HepG2 (cell line): ENCODE results near the gene TMEM14C. TPM values are rescaled to one million over a fixed set of nuclear protein-coding genes. Genes with fewer than 3 reads are reported as not detected.
A peak's percentile ranks its signal among the peaks of the same experiment; 100 is the strongest.

ENCODE experiments used
- ATAC-seq: fragments of 200-7000 bp; cut with Tn5 transposase; 3 replicates; pipeline ENCODE4 v1.9.1; 2020; ENCODE audit warnings: mild to moderate bottlenecking, moderate library complexity
- BruUV-seq: library from RNA; stranded (reverse); fragments of 400-500 nt; replicated peaks from 2 replicates; lab custom pipeline; 2021; lab: Mats Ljungman, UMichigan
- CTCF ChIA-PET: fragments of 300-600 bp; formaldehyde crosslinking; extraction: SDS; loops from one replicate; lab custom pipeline; 2021; ENCODE audit warnings: low total read pairs, inconsistent platforms, low intra/inter-chr PET ratio; lab: Yijun Ruan, JAX
- POLR2A ChIA-PET: fragments of 350-600 bp; sonication (Branson Sonifier 250); formaldehyde crosslinking; loops from one replicate; lab custom pipeline; 2020; ENCODE audit warnings: antibody characterized with exemption, inconsistent platforms; lab: Yijun Ruan, JAX
- DNase-seq: peaks from one replicate; pipeline ENCODE4 v3.0.0-alpha.2; 2015; ENCODE audit warnings: low spot score
- FAIRE-seq: peaks from 3 replicates; lab custom pipeline; 2011; peaks lifted over from hg19 to GRCh38; lab: Jason Lieb, UNC
- H2AFZ ChIP-seq: one replicate; pipeline ENCODE4 v1.6.1; 2011; ENCODE audit warnings: low read length, inconsistent platforms
- H3K27ac ChIP-seq: fragments of 300-600 bp; 3 replicates; pipeline ENCODE4 v1.8.0; 2011; ENCODE audit warnings: mixed run types, mild to moderate bottlenecking, mixed read lengths, low read length, inconsistent platforms; ENCODE audit not compliant: insufficient read depth; ENCODE audit errors: extremely low read length
- H3K27me3 ChIP-seq, 2 experiments: fragments of 200-600 bp in 1 of 2; 2 replicates in 1 of 2; 3 replicates in 1 of 2; pipeline versions ENCODE4 v1.6.0 to v1.8.0; 2011; ENCODE audit warnings: low read length in 2 of 2, mild to moderate bottlenecking in 2 of 2, moderate library complexity in 2 of 2, inconsistent platforms in 1 of 2; ENCODE audit not compliant: insufficient read depth in 2 of 2, control insufficient read depth in 1 of 2
- H3K36me3 ChIP-seq, 2 experiments: fragments of 200-600 bp in 1 of 2; replicated peaks in 1 of 2; 2 replicates in 1 of 2; 3 replicates in 1 of 2; pipeline versions ENCODE4 v1.5.1 to v1.8.0; 2011; ENCODE audit warnings: low read length in 2 of 2, inconsistent platforms in 1 of 2; ENCODE audit not compliant: insufficient read depth in 2 of 2, control insufficient read depth in 1 of 2
- H3K4me1 ChIP-seq: 2 replicates; pipeline ENCODE4 v1.5.1; 2012; ENCODE audit warnings: low read length, inconsistent platforms; ENCODE audit not compliant: insufficient read depth
- H3K4me2 ChIP-seq: 2 replicates; pipeline ENCODE4 v1.6.0; 2011; ENCODE audit warnings: low read depth, low read length, inconsistent platforms
- H3K4me3 ChIP-seq, 3 experiments: fragments of 200-600 bp in 1 of 3; sonication (generic), shearing (Covaris generic) in 1 of 3; replicated peaks in 1 of 3; 2 replicates each; pipeline ENCODE4 v1.5.1; 2011 to 2016; ENCODE audit warnings: low read length in 3 of 3, inconsistent platforms in 2 of 3, low read depth in 2 of 3, mild to moderate bottlenecking in 2 of 3, control low read depth in 1 of 3, mixed read lengths in 1 of 3; ENCODE audit not compliant: insufficient read depth in 1 of 3
- H3K79me2 ChIP-seq: one replicate; pipeline ENCODE4 v1.6.1; 2011; ENCODE audit warnings: low read length, inconsistent platforms; ENCODE audit not compliant: insufficient read depth
- H3K9ac ChIP-seq: 2 replicates; pipeline ENCODE4 v1.6.0; 2011; ENCODE audit warnings: mild to moderate bottlenecking, low read depth, low read length, inconsistent platforms; ENCODE audit not compliant: insufficient read depth
- H3K9me3 ChIP-seq: 2 replicates; pipeline ENCODE4 v1.5.1; 2012; ENCODE audit warnings: mild to moderate bottlenecking, low read length
- H4K20me1 ChIP-seq: 2 replicates; pipeline ENCODE4 v1.6.0; 2011; ENCODE audit warnings: inconsistent platforms, mild to moderate bottlenecking, low read length, moderate library complexity; ENCODE audit not compliant: insufficient read depth
- AGO2 ChIP-seq: fragments of 200-400 bp; formaldehyde crosslinking; optimal IDR thresholded peaks from 2 replicates; pipeline ENCODE3; 2017; ENCODE audit warnings: mild to moderate bottlenecking, low read depth, low read length, moderate library complexity
- GZF1 ChIP-seq: sonication (generic); formaldehyde crosslinking; IDR thresholded peaks from 2 replicates; pipeline ENCODE4 v1.5.1; 2020; ENCODE audit warnings: mild to moderate bottlenecking, missing genetic modification reagents
- MZF1 ChIP-seq: sonication (generic); formaldehyde crosslinking; IDR thresholded peaks from 2 replicates; pipeline ENCODE4 v1.8.1; 2023; ENCODE audit warnings: mild to moderate bottlenecking, missing genetic modification reagents, borderline replicate concordance
- NFIB ChIP-seq: sonication (generic); formaldehyde crosslinking; IDR thresholded peaks from 2 replicates; pipeline ENCODE4 v1.9.0; 2021; ENCODE audit warnings: missing genetic modification reagents, mild to moderate bottlenecking, borderline replicate concordance
- PHF8 ChIP-seq: sonication (generic); formaldehyde crosslinking; IDR thresholded peaks from 2 replicates; pipeline ENCODE4 v1.5.0; 2020; ENCODE audit warnings: missing genetic modification reagents
- RNF2 ChIP-seq: fragments of 450-650 bp; conservative IDR thresholded peaks from 2 replicates; pipeline ENCODE4 v1.6.1; 2016; ENCODE audit warnings: low read depth
- SRY ChIP-seq: sonication (generic); formaldehyde crosslinking; IDR thresholded peaks from 2 replicates; pipeline ENCODE4 v1.8.0; 2022; ENCODE audit warnings: mild to moderate bottlenecking, missing genetic modification reagents
- ZBTB7B ChIP-seq: sonication (generic); formaldehyde crosslinking; IDR thresholded peaks from 2 replicates; pipeline ENCODE4 v1.4.0; 2020; ENCODE audit warnings: missing genetic modification reagents
- ZMYM2 ChIP-seq: sonication (generic); formaldehyde crosslinking; IDR thresholded peaks from 2 replicates; pipeline ENCODE4 v1.8.0; 2022; ENCODE audit warnings: mild to moderate bottlenecking, missing genetic modification reagents
- ZNF329 ChIP-seq: sonication (generic); formaldehyde crosslinking; IDR thresholded peaks from 2 replicates; pipeline ENCODE4 v1.9.0; 2021; ENCODE audit warnings: low read depth, mild to moderate bottlenecking, missing genetic modification reagents
- ZNF589 ChIP-seq: sonication (generic); formaldehyde crosslinking; conservative IDR thresholded peaks from 2 replicates; pipeline ENCODE4 v1.8.0; 2022; ENCODE audit warnings: mild to moderate bottlenecking, moderate library complexity, missing genetic modification reagents
- ZNF704 ChIP-seq: sonication (generic); formaldehyde crosslinking; IDR thresholded peaks from 2 replicates; pipeline ENCODE4 v1.8.1; 2023; ENCODE audit warnings: mild to moderate bottlenecking, inconsistent platforms, moderate library complexity, missing genetic modification reagents, borderline replicate concordance
- ZNF709 ChIP-seq: sonication (generic); formaldehyde crosslinking; IDR thresholded peaks from 2 replicates; pipeline ENCODE4 v1.5.0; 2020; ENCODE audit warnings: mild to moderate bottlenecking, missing genetic modification reagents
- WGBS: methylation state at CpG from one replicate; pipeline ENCODE4 v1.1.6; 2017; ENCODE audit warnings: low lambda C conversion rate; 5-methylcytosine and 5-hydroxymethylcytosine counted together
- in situ Hi-C: cut with HindIII; loops from 2 replicates; pipeline ENCODE4 v1.10.0; 2017; ENCODE audit warnings: low pct_unique_long_range_greater_than_20kb; ENCODE audit not compliant: extremely low pct_ligation_motif_present
- intact Hi-C: fragments of 100-400 bp; cut with micrococcal nuclease; formaldehyde crosslinking; loops from one replicate; pipeline ENCODE4 v1.10.0; 2022; ENCODE audit not compliant: unreplicated experiment
- polyA plus RNA-seq, 8 experiments: library from polyadenylated mRNA; depleted of rRNA in 3 of 8; stranded (reverse) in 7 of 8; unstranded in 1 of 8; fragments of >200 nt; fragmentation: Illumina TruSeq in 4 of 8; extraction: Trizol in 4 of 8; gene quantifications; 2 replicates each; pipeline versions ENCODE4 v1.2.1 to v1.2.3, GENCODE V29; 2011 to 2016; ENCODE audit warnings: low read depth in 4 of 8, missing spikeins in 1 of 8, mixed read lengths in 1 of 8; ENCODE audit not compliant: insufficient read depth in 1 of 8
- total RNA-seq, 5 experiments: library from RNA; depleted of rRNA; stranded (reverse); fragments of >200 nt; fragmentation: Illumina TruSeq; extraction: Trizol; gene quantifications; 2 replicates each; pipeline ENCODE4 v1.2.3, GENCODE V29; 2016; ENCODE audit warnings: low read depth in 1 of 5
- TF ChIP-seq, protein P1 (sequence below): sonication (generic); formaldehyde crosslinking; IDR thresholded peaks from 2 replicates; pipeline ENCODE4 v1.4.0; 2020; ENCODE audit warnings: missing genetic modification reagents
- TF ChIP-seq, protein P2 (sequence below): sonication (generic); formaldehyde crosslinking; IDR thresholded peaks from 2 replicates; pipeline ENCODE4 v1.8.0; 2022; ENCODE audit warnings: low read depth, missing genetic modification reagents
- TF ChIP-seq, protein P3 (sequence below): IDR thresholded peaks from 2 replicates; pipeline ENCODE4 v1.6.1; 2012; ENCODE audit warnings: low read depth, low read length, improper control_type of control experiment

Gene TMEM14C
- total and polyA plus RNA-seq, 2 of the 13 experiments (the other 11 are each of a cell fraction or from before 2014, with no cell fraction given), result 184 TPM

- H2AFZ ChIP-seq, result no peak overlapping the region
- H4K20me1 ChIP-seq, result no peaks in the 10 kb centered on the region
- CTCF ChIA-PET, result no interaction called here
- no peak for FAIRE-seq
- peaks cover 15% of the 10 kb centered on the region for H3K9me3 ChIP-seq
- peaks cover 4 to 7% of the 10 kb centered on the region in 2 experiments; a peak in 4 of 5 replicates for H3K36me3 ChIP-seq
- peak; percentile 24 for DNase-seq
- 33% methylated on average over 21 of the region's 49 CpGs for whole genome bisulfite sequencing
- H3K4me1 ChIP-seq, result peaks cover 32% of the 10 kb centered on the region
- POLR2A ChIA-PET, result interaction anchor here (0.6 to 6.6 kb wide), 20 partner anchors 10 to 1289 kb away, joined by 3 to 332 read pairs (median 6); partner anchors contain the start of genes C6orf52, PAK1IP1 and TMEM14B
- no TSS peak for BruUV-seq
- peak overlapping the region; percentile 75 for H3K4me2 ChIP-seq
- H3K4me3 ChIP-seq, result peak overlapping the region; percentile 56 to 76 (median 70)
- ATAC-seq, result peak; percentile 28
- peaks cover 21% of the 10 kb centered on the region for H3K79me2 ChIP-seq
- H3K27me3 ChIP-seq, result no peaks in the 10 kb centered on the region
- H3K9ac ChIP-seq, result peak overlapping the region; percentile 83
- H3K27ac ChIP-seq, result peak overlapping the region; percentile 95
- in situ Hi-C loops (no loop called here), intact Hi-C loops (no loop called here)
- TF ChIP-seq ZNF329 (CRISPR knock-in tag), result peak; percentile 48; the same call in 1 of the 2 replicates
- peak; percentile 43; the same call in 1 of the 2 replicates for TF ChIP-seq ZBTB7B
- no peak for TF ChIP-seq GZF1 (CRISPR knock-in tag)
- TF ChIP-seq ZNF704, result peak; percentile 27; the same call in 1 of the 2 replicates
- TF ChIP-seq NFIB (CRISPR knock-in tag), result 0 out of 2 replicates have a peak, but pooled peaks have one; percentile 78
- TF ChIP-seq, protein P1, sequence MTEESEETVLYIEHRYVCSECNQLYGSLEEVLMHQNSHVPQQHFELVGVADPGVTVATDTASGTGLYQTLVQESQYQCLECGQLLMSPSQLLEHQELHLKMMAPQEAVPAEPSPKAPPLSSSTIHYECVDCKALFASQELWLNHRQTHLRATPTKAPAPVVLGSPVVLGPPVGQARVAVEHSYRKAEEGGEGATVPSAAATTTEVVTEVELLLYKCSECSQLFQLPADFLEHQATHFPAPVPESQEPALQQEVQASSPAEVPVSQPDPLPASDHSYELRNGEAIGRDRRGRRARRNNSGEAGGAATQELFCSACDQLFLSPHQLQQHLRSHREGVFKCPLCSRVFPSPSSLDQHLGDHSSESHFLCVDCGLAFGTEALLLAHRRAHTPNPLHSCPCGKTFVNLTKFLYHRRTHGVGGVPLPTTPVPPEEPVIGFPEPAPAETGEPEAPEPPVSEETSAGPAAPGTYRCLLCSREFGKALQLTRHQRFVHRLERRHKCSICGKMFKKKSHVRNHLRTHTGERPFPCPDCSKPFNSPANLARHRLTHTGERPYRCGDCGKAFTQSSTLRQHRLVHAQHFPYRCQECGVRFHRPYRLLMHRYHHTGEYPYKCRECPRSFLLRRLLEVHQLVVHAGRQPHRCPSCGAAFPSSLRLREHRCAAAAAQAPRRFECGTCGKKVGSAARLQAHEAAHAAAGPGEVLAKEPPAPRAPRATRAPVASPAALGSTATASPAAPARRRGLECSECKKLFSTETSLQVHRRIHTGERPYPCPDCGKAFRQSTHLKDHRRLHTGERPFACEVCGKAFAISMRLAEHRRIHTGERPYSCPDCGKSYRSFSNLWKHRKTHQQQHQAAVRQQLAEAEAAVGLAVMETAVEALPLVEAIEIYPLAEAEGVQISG (CRISPR knock-in tag), result peak; percentile 67
- TF ChIP-seq ZMYM2 (CRISPR knock-in tag), result no peak
- TF ChIP-seq MZF1 (CRISPR knock-in tag), result no peak
- peak; percentile 69 for TF ChIP-seq PHF8 (CRISPR knock-in tag)
- TF ChIP-seq ZNF709 (CRISPR knock-in tag), result peak; percentile 79
- TF ChIP-seq, protein P2, sequence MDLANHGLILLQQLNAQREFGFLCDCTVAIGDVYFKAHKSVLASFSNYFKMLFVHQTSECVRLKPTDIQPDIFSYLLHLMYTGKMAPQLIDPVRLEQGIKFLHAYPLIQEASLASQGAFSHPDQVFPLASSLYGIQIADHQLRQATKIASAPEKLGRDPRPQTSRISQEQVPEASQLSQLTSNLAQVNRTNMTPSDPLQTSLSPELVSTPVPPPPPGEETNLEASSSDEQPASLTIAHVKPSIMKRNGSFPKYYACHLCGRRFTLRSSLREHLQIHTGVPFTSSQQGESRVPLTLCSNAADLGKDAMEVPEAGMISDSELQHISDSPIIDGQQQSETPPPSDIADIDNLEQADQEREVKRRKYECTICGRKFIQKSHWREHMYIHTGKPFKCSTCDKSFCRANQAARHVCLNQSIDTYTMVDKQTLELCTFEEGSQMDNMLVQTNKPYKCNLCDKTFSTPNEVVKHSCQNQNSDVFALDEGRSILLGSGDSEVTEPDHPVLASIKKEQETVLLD (CRISPR knock-in tag), result 0 out of 2 replicates have a peak, but pooled peaks have one; percentile 26
- peak; percentile 59 for TF ChIP-seq SRY (CRISPR knock-in tag)
- 0 out of 2 replicates have a peak, but pooled peaks have one; percentile 52 for TF ChIP-seq ZNF589
- peak; percentile 56; the same call in 1 of the 2 replicates for TF ChIP-seq RNF2
- TF ChIP-seq, protein P3, sequence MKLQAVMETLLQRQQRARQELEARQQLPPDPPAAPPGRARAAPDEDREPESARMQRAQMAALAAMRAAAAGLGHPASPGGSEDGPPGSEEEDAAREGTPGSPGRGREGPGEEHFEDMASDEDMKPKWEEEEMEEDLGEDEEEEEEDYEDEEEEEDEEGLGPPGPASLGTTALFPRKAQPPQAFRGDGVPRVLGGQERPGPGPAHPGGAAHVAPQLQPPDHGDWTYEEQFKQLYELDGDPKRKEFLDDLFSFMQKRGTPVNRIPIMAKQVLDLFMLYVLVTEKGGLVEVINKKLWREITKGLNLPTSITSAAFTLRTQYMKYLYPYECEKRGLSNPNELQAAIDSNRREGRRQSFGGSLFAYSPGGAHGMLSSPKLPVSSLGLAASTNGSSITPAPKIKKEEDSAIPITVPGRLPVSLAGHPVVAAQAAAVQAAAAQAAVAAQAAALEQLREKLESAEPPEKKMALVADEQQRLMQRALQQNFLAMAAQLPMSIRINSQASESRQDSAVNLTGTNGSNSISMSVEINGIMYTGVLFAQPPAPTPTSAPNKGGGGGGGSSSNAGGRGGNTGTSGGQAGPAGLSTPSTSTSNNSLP, result no peak
- TF ChIP-seq AGO2, result peak; percentile 88
Observed at GRCh38 chr6:10720265-10720959, 2.5 kb upstream of the TMEM14C start.
